HG03159 (cell line): ENCODE measurements around the gene ID3.

Source experiments
- ATAC-seq: cut with Tn5 transposase; IDR thresholded peaks from one replicate; pipeline ENCODE4 v1.9.1; 2021; ENCODE audit warnings: mild to moderate bottlenecking, moderate library complexity; ENCODE audit not compliant: unreplicated experiment

The ID3 gene

DNA sequence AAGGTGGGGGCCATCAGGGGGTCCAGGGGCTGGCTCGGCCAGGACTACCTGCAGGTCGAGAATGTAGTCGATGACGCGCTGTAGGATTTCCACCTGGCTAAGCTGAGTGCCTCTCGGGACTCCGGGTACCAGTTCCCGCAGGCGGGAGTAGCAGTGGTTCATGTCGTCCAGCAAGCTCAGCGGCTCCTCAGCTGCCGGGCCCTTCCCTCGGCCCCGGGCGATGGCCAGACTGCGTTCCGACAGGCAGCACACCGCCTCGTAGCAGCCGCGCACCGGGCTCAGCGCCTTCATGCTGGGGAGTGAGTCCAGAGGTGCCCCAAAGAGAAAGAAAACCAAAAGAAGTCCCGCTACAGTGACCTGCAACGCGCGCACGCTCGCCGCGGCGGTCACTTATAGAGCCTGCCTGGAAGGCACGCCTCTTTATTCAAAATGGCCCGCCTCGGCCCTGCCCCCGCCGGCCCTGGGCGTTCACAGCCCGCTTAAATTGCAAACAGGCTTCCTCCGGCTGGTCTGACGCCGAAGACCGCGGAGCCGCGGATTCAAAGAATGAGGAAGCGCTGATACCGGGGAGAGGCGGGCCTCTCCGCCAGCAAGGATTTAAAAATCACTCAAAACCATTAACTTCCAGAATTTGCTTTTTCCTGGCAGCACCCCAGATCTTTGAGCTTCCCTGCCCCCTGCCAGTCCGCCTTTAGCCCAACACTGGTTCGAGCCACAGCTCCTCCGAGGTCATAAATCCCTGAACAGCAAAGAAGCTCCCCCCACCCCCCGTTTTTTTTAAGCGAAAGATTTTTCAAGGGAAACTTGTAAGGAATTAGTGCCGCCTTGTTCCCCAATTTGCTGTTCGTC, at the start of gene ID3:
Gene ID3 (minus strand): TSS at position 366 of the 849 bp plus-strand sequence. CDS start 75 bp downstream, at position 291.
- peak; percentile 69 for ATAC-seq

DNA sequence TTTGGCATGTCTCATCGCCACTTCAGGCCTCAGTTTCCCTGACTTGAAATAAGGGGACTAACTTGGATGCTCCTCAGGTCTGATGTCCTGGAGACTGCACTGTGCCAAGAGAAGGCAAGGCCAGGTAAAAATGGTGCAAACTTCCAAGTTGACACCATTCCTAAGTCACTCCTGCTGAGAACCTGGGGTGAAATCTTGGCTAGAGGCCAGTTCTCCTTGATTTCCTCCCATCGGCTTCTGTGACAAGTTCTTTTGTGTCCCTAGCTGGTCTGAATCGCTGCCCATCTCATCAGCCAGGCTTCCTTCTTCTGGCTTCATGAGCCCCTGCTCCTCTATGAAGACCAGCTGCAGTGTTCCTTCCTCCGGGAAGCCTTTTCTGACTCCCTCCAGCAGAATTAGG, 48.6 kb upstream of the ID3 start:
- no peak for ATAC-seq

DNA sequence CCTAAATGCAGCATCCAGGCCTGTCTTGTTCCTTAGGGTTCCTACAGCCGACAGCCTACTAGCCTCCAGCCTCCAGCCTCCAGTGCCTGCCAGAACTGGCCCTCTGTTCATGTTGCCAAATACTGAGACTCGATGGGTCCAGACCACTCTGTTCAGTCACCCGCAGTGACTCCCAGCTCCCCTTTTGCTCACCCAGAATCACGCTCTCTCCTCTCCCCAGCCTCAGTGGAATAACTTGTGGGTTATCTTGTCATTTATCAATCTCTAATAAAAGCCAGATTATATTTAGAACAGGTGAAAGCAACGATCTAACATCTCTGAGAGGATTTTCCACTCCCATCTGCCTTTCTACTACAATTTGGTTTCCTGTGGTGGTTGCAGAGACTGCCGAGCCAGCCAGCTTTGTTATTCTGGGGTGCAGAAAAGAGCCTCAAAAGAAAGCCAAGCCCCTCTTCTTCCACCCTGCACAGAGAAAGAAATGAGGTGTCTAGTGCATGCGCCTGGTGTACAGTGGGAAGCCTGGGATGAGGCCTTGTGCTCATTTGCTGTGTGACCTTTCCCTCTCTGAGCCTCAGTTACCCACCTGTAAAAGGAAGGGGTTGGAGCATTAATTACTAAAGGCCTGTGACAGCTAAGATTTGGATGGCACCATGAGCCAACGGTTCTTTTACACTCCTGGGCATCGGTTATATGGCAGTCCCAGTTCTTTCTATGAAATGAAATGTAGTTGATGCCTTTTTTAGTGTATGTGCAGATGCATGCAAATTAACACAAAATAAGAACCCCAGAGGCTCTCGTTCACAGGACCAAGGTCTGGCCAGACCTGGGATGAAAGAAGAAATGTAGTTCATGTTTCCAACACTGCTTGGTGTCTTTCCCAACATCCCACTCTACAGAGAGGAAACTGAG, 42.9 kb upstream of the ID3 start:
- no peak for ATAC-seq

DNA sequence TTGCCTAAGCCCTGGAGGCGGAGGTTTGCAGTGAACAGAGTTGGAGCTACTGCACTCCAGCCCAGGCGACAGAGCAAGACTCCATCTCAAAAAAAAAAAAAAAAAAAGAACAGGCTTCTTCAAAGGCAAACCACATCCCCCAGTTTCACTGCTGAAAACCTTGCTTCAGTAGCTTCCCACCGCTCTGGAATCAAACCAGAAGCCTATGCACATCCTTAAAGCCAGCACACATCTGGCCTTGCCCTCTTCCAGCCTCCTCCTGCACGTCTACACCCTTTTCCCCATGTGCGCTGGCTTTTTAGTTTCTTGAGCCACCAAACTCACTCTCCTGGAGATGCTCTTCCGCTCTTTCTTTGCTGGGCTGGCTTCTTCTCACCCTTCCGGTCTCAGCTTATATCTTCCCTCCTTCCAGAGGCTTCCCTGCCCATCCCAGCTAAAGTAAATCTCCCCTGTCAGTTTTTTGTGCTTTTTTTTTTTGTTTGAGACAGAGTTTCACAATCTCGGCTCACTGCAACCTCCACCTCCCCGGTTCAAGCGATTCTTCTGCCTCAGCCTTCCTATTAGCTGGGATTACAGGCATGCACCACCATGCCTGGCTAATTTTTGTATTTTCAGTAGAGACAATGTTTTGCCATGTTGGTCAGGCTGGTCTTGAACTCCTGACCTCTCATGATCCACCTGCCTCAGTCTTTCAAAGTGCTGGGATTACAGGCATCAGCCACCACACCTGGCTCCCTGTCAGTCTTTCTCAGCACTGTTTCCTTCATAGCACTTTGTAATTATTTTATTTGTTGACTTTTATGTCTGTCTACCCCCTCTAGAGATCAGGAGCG, 42.0 kb upstream of the ID3 start:
- no peak for ATAC-seq

- no peak for ATAC-seq
These were observed 41.0 kb upstream of the ID3 start for GRCh38 chr1:23600283-23600682.

DNA sequence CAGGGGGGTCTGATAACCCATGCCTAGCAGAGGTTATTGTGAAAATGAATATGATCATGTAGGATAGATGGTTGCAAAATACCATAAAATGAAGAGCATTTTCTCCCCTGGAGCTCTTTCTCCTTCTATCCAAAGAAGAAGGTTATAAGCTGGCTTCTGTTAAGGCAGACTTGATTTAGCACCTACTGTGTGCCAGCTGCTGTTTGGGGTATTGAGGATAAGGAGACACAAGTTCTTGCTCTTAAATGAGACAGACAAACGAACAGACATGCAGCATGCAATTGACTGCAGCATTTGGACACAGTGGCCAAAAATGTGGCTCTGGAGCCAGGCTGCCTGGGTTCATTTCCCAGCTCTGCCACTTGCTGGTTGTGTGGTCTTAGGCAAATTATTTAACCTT, 39.8 kb upstream of the ID3 start:
- ATAC-seq, result no peak

GRCh38 chr1:23598424-23598823, 39.1 kb upstream of the ID3 start:
- ATAC-seq, result no peak

- ATAC-seq, result no peak
These were observed 38.5 kb upstream of the ID3 start for GRCh38 chr1:23597635-23598388.

DNA sequence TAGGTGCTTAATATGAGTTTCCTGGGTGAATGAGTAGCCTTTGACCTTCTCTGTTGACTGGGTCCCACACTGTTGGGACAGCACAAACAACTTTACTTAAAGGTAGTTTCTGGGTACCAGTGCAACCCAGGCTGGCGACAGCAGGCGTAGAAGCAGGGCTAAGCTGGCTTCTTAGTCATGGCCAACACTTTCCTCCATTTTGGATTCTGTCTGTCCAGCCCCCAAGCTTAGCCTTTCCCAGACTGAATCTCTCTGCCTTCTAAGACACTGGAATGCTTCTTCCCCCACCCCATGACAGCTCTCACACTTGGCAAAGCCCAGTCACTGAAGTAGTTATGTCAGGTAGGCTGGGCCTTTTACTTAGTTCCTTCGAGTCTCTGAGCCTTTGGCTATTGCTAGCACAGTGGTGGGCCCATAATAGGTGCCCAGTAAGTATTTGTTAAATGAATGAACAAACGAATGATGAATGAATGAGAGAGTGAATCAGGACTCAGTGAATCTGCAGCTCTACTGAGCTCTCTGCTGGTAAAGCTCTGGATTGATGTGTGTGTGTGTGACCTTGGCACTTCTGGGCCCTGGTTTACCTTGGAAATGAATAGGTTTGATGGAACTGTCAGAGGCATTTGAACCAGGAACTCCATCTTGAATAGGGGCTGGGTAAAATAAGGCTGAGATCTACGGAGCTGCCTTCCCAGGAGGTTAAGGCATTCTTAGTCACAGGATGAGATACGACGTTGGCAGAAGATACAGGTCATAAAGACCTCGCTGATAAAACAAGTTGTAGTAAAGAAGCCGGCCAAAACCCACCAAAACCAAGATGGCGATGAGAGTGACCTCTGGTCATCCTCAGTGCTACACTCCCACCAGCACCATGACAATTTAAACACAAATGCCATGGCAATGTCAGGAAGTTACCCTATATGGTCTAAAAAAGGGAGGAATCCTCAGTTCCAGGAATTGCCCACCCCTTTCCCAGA, 37.4 kb upstream of the ID3 start:
- ATAC-seq, result no peak

GRCh38 chr1:23594927-23595353, 35.6 kb upstream of the ID3 start:
- no peak for ATAC-seq

DNA sequence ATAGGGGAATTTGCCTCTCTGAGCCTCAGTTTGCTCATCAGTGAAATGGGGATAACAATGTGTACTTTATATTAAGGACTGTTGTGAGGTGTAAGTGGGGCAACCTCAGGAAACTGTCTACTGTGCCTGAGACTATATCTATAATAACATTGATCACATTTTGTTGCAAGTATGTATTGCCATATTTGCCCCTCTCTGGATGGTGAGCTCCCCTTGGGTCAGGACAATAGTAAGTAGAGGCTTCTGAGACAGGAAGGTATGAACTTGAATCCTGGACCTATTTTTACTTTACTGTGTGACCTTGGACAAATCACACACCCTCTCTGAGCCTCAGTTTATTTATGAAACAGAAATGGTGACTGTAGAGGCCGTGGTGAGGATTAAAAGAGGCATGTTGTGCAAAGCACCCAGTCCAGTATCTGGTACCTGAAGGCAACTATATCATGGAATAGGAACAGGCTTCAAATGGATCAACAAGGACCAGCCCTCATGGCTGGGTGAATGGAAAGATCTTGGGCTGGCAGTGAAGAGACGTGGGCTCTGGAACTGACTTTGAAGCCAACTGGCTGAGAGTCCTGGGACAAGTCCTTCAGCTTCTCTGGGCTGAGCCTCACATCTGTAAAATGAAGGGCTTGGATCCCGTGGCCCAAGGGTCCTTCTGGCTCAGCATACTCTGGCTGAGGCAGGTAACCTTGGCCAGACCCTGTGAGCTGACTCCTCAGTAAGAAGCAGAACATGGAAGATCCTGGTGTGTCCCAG, 35.0 kb upstream of the ID3 start:
- ATAC-seq, result no peak

- no peak for ATAC-seq
These were observed 34.4 kb upstream of the ID3 start for GRCh38 chr1:23593556-23594148.

DNA sequence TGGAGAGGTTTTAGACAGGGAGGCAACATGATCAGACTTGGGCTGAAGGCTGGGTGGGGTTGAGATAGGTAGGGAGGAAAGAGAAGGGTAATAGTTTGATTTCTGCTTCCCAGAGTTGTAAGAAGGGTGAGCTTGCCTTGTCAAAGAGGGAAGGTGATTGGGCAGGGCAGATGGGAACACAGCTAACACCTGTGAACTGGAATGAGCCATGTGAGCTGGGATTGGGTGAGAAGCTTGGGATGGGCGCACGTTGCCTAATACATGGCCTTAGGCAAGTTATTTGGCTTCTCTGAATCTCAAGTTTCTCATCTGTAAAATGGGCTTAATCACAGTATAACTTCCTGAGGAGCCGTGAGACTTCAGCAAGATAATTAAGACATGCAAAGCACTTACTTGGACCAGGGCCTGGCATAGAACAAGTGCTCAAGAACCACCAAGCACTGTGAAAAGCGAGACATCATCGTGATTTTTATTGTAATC, 33.8 kb upstream of the ID3 start:
- ATAC-seq, result no peak

DNA sequence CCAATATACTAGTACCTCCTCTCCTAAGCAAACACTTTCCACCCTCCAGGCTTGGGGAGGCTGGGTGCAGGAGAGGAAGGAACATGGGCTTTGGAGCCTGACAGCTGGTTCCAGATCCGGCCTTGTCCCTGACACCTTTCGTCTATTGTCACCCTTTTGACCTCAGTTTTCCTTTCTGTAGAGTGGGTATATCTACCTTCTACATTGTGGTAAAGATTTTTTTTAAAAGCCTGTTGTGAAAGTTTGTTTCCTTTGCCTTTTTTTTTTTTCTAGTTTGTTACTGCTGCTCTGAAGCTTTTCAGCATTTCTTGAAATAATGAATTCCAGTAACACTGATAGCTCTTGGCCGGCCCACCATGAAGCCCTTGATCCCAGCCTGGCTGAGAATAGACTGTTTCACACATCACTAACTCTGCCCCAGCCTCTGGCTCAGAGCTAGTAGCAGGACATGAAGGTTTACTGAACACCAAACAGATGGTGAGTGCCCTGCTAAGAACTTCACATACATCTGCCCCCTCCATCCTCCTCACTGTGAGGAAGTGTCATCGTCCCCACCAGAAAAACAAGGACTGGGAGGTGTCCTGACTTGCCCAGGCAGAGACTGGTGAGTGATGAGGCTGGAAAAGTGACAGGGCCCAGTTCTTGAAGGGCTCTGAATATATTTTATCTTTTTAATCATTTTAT, 33.0 kb upstream of the ID3 start:
- ATAC-seq, result no peak

DNA sequence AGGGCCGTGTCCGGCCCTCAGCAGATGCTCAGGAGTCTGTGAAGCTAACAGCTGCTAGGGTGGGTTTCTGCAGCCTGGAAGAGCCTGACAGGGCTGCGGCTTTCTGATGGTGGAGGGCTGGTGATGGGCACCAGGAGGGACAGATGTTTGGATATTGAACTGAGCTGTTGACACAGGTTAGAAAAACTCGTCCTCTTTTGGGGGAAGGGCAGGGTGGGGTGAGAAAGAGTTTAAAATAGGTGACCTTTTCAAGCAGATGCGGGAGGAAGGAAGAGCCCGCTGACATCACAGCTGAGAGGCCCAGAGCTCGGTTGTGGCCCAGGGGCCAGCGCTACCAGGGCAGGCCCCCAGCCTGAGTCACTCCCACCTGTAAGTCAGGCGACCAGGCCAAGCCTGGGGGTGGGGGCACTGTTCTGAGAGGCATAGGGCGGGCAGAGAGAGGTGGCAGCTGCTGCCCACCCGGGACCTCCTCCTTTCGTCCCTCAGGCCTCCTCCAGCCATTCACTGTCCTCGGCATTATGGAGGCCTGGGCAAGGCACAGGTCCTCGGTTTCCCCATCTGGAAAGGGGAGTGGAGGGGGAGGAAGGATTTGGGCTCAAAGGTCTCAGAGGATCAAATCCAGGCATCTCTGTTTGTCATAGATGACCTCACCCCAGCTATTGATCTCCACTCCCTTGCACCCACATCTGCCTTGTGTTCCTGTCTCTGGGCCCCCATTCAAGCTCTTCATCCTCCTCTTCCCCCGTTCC, 32.3 kb upstream of the ID3 start:
- no peak for ATAC-seq

- no peak for ATAC-seq
These were observed 30.9 kb upstream of the ID3 start for GRCh38 chr1:23590058-23590783.
